Lung (tissue), 12 donors: ENCODE data around the gene HCN4. TPM values are rescaled to one million over a fixed set of nuclear protein-coding genes. Genes with fewer than 3 reads are reported as not detected.

ENCODE experiments used
- ATAC-seq: fragments of 200-7000 bp; cut with Tn5 transposase; one replicate; pipeline ENCODE4 v1.9.1; 2020; ENCODE audit warnings: moderate number of reproducible peaks; ENCODE audit not compliant: insufficient read depth, low FRiP score
- DNase-seq, 3 donors: peaks; one replicate each; pipeline ENCODE4 v3.0.0-alpha.2; 2013 to 2017
- H3K27ac ChIP-seq, 2 donors: one replicate each; pipeline ENCODE4 v1.5.1; 2013; ENCODE audit warnings: mild to moderate bottlenecking in 2 of 2, moderate library complexity in 2 of 2, control low read depth in 1 of 2, inconsistent platforms in 1 of 2, low read depth in 1 of 2, low read length in 1 of 2
- H3K27me3 ChIP-seq, 3 donors: one replicate each; pipeline ENCODE4 v1.5.1; 2013; ENCODE audit warnings: low read length in 2 of 3; ENCODE audit not compliant: control insufficient read depth in 3 of 3, insufficient read depth in 3 of 3
- H3K36me3 ChIP-seq, 4 donors: one replicate each; pipeline ENCODE4 v1.5.1; 2013; ENCODE audit warnings: low read length in 4 of 4, mild to moderate bottlenecking in 1 of 4, moderate library complexity in 1 of 4; ENCODE audit not compliant: control insufficient read depth in 4 of 4, insufficient read depth in 4 of 4
- H3K4me1 ChIP-seq, 5 donors: one replicate each; pipeline ENCODE4 v1.5.1; 2013; ENCODE audit warnings: low read length in 5 of 5, mild to moderate bottlenecking in 2 of 5, moderate library complexity in 1 of 5; ENCODE audit not compliant: control insufficient read depth in 5 of 5, insufficient read depth in 5 of 5
- H3K4me3 ChIP-seq: one replicate; pipeline ENCODE4 v1.5.1; 2013; ENCODE audit warnings: mild to moderate bottlenecking, control low read depth, moderate library complexity
- H3K9ac ChIP-seq, 2 donors: one replicate each; pipeline ENCODE4 v1.5.1; 2013; ENCODE audit warnings: low read length in 2 of 2, control low read depth in 1 of 2; ENCODE audit not compliant: insufficient read depth in 1 of 2
- H3K9me3 ChIP-seq, 4 donors: one replicate each; pipeline ENCODE4 v1.5.1; 2013; ENCODE audit warnings: low read length in 3 of 4, mild to moderate bottlenecking in 1 of 4, moderate library complexity in 1 of 4; ENCODE audit not compliant: control insufficient read depth in 4 of 4, insufficient read depth in 3 of 4
- CTCF ChIP-seq: IDR thresholded peaks from 2 replicates; pipeline ENCODE4 v1.5.1; 2012; ENCODE audit warnings: mild to moderate bottlenecking; ENCODE audit errors: control extremely low read depth, extremely low read depth
- WGBS, 2 donors: extraction: QIAGEN DNeasy Blood & Tissue Kit; methylation state at CpG; one replicate each; pipeline ENCODE4 v1.1.7; 2013; 5-methylcytosine and 5-hydroxymethylcytosine counted together
- polyA plus RNA-seq, 2 donors: library from polyadenylated mRNA; stranded (reverse); fragments of 200-250 nt; gene quantifications; one replicate each; pipeline ENCODE4 v1.2.1, GENCODE V29; 2013
- total RNA-seq, 2 donors: library from RNA; depleted of rRNA in 1 of 2; stranded (reverse); fragments of >200 nt in 1 of 2; gene quantifications; one replicate each; pipeline ENCODE4 v1.2.1, GENCODE V29; 2014 to 2021
- donor health status: control.
- donor health status: control.
- donor health status: Bipolar disorder and iron deficiency.
- donor health status: healthy.
- donor health status: DM: yes; HTN: yes; CAD: no.

The HCN4 gene
- total and polyA plus RNA-seq, 4 donors, result 0.06 to 1.0 (median 0.21) TPM

- Histone ChIP-seq H3K27me3 (no peaks in the 10 kb centered on the region), H3K4me3 (no peak overlapping the region), H3K9me3 (no peaks in the 10 kb centered on the region), H3K9ac (no peak overlapping the region), H3K27ac (no peak overlapping the region), H3K4me1 (peaks cover 0 to 2% (median 0%) of the 10 kb centered on the region in 5 donors), H3K36me3 (peaks cover 4 to 19% (median 7%) of the 10 kb centered on the region in 4 donors)
- no peak for TF ChIP-seq CTCF
- DNase-seq, result no peak
- no peak for ATAC-seq
These were observed 92.9 kb downstream of the HCN4 start for GRCh38 chr15:73275862-73276261.

DNA sequence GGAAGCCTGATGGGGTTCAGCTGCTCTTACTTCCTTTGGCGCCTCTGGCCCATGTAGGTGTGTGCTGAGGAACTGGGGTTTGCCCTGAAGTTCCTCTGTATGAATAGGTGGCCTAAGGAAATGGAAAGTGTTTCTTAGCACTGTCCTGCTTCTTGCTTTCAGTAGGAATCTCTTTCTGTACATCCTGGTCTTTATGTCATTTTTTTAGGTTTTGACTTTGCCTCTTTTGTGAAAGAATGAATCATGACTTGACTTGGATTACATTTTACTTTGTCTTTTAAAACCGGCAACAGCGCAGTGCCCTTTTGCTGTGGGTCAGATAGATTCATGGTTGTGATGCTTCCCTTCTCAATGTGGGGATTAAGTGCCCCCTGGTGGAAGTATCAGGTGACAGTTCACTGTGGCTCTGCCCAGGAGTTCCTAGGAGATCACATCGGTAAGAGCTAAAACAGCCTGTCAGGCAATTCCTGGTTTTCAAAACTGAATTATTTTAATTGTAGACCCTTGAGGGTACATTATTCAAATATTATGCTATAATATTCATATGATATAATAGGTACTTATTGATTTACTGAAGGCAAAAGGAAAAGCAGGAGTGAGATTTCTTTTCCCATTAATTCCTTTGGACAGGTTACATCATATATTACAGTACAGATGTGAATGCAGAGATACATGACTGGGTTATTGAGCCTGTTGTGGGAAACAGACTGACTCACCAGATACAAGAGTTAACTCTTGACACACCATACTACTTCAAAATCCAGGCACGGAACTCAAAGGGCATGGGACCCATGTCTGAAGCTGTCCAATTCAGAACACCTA is 95.4 kb downstream of the HCN4 start:
- peak; percentile 37 for TF ChIP-seq CTCF
- Histone ChIP-seq H3K27ac (no peak overlapping the region), H3K36me3 (peaks cover 3 to 18% (median 13%) of the 10 kb centered on the region in 4 donors), H3K4me3 (no peak overlapping the region), H3K27me3 (no peaks in the 10 kb centered on the region), H3K9me3 (no peaks in the 10 kb centered on the region), H3K9ac (no peak overlapping the region), H3K4me1 (peaks cover 0 to 2% (median 0%) of the 10 kb centered on the region in 5 donors)
- ATAC-seq, result no peak
- peak; percentile 55 to 69 (median 68) for DNase-seq
- 41 to 43% methylated on average over 5 of the region's 5 CpGs for WGBS, 2 donors

DNA sequence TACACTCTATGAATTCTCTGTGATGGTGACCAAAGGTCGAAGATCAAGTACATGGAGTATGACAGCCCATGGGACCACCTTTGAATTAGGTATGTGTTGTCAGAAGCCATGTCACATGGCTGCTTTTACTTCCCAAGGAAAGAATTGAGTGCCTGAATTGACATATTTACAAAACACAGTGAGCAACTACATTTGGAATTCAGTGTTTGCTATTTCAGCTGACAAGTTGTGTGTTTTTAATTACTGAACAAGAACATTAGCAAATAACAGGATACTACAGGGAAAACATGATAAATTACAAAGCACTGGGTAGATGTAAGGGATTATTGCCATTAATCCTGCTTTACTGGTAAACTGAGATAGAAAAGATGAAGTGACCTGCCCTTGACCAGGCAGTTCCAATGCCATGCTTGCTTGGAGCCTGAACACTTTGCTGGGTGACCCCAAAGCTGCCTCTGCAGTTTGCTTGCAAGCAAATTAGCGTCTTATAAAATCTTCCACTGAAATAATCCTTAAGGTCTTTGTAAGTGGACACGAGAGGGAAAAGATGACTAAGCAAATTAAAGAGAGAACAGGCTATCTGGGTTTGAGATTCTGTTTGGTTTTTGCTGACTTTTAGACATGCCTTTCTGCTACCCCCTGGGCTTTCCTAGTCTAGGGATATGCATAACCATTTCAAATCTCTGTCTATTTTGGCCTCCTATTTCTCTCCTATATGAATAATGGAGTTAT is 98.2 kb downstream of the HCN4 start:
- Histone ChIP-seq H3K36me3 (peaks cover 3 to 21% (median 13%) of the 10 kb centered on the region in 4 donors), H3K27me3 (no peaks in the 10 kb centered on the region), H3K27ac (no peak overlapping the region), H3K9ac (no peak overlapping the region), H3K4me3 (no peak overlapping the region), H3K9me3 (no peaks in the 10 kb centered on the region), H3K4me1 (peaks cover 0 to 2% (median 0%) of the 10 kb centered on the region in 5 donors)
- ATAC-seq (no peak), DNase-seq (no peak)
- WGBS, 2 donors, result 84 to 90% methylated on average over 3 of the region's 3 CpGs
- TF ChIP-seq CTCF, result no peak

Other genes with a start within 250 kb of the HCN4 start
- not detected for gene REC114, start 74.2 kb upstream of the HCN4 start, total RNA-seq
- under 1 TPM in 1 of 2 donors, not detected in 1; 0.15 TPM for gene REC114, start 74.2 kb upstream of the HCN4 start, polyA plus RNA-seq